ENCODE results near the gene PAQR4.

The PAQR4 gene

GRCh38 chr16:2985893-2986355 is 16.8 kb downstream of the PAQR4 start:
- H3K27ac ChIP-seq, result no peak overlapping the region

GRCh38 chr16:2986623-2987188 is 17.6 kb downstream of the PAQR4 start:
- H3K4me2 ChIP-seq (ENCODE audit: low read length), result no peak overlapping the region
- H2AFZ ChIP-seq, result no peak overlapping the region
- no peaks in the 10 kb centered on the region for H3K9me3 ChIP-seq (ENCODE audit: control insufficient read depth, low read length)
- H3K79me2 ChIP-seq, result no peaks in the 10 kb centered on the region
- H3K9ac ChIP-seq, result no peak overlapping the region
- H3K4me1 ChIP-seq, result peaks cover 3% of the 10 kb centered on the region
- H3K4me3 ChIP-seq (ENCODE audit: low read depth, low read length), result no peak overlapping the region
- no peak for TF ChIP-seq CTCF (IDR thresholded peaks at IDR 0.05)
- H3K36me3 ChIP-seq (ENCODE audit: control insufficient read depth, insufficient read depth, low read length), result no peaks in the 10 kb centered on the region
- H3K27me3 ChIP-seq (ENCODE audit: control insufficient read depth, insufficient read depth, low read length), result no peaks in the 10 kb centered on the region
- H3K27ac ChIP-seq, result no peak overlapping the region

More at GRCh38 chr16:2985893-2986355, 16.8 kb downstream of the PAQR4 start:
- Histone ChIP-seq H3K27me3 (ENCODE audit: control insufficient read depth, insufficient read depth, low read length) (no peaks in the 10 kb centered on the region), H2AFZ (no peak overlapping the region), H3K9ac (no peak overlapping the region), H3K79me2 (no peaks in the 10 kb centered on the region), H3K36me3 (ENCODE audit: control insufficient read depth, insufficient read depth, low read length) (no peaks in the 10 kb centered on the region), H3K4me2 (ENCODE audit: low read length) (no peak overlapping the region), H3K4me1 (peaks cover 3% of the 10 kb centered on the region), H3K4me3 (ENCODE audit: low read depth, low read length) (no peak overlapping the region), H3K9me3 (ENCODE audit: control insufficient read depth, low read length) (no peaks in the 10 kb centered on the region)
- TF ChIP-seq CTCF (IDR thresholded peaks at IDR 0.05), result no peak

- Histone ChIP-seq H3K4me2 (ENCODE audit: low read length) (no peak overlapping the region), H3K9ac (no peak overlapping the region), H3K4me1 (peaks cover 3% of the 10 kb centered on the region), H3K27ac (no peak overlapping the region), H3K79me2 (no peaks in the 10 kb centered on the region), H3K36me3 (ENCODE audit: control insufficient read depth, insufficient read depth, low read length) (no peaks in the 10 kb centered on the region), H3K9me3 (ENCODE audit: control insufficient read depth, low read length) (no peaks in the 10 kb centered on the region), H3K4me3 (ENCODE audit: low read depth, low read length) (no peak overlapping the region), H2AFZ (no peak overlapping the region), H3K27me3 (ENCODE audit: control insufficient read depth, insufficient read depth, low read length) (no peaks in the 10 kb centered on the region)
- TF ChIP-seq CTCF (IDR thresholded peaks at IDR 0.05), result no peak
Observed at GRCh38 chr16:2987286-2987685, 18.1 kb downstream of the PAQR4 start.

- Histone ChIP-seq H2AFZ (no peak overlapping the region), H3K36me3 (ENCODE audit: control insufficient read depth, insufficient read depth, low read length) (no peaks in the 10 kb centered on the region), H3K79me2 (no peaks in the 10 kb centered on the region), H3K4me3 (ENCODE audit: low read depth, low read length) (no peak overlapping the region), H3K27me3 (ENCODE audit: control insufficient read depth, insufficient read depth, low read length) (no peaks in the 10 kb centered on the region), H3K4me1 (peaks cover 3% of the 10 kb centered on the region), H3K4me2 (ENCODE audit: low read length) (no peak overlapping the region), H3K27ac (no peak overlapping the region), H3K9me3 (ENCODE audit: control insufficient read depth, low read length) (no peaks in the 10 kb centered on the region), H3K9ac (no peak overlapping the region)
- TF ChIP-seq CTCF (IDR thresholded peaks at IDR 0.05), result no peak
Observed at GRCh38 chr16:2987833-2988232, 18.7 kb downstream of the PAQR4 start.

- no peak for TF ChIP-seq CTCF (IDR thresholded peaks at IDR 0.05)
- Histone ChIP-seq H3K9me3 (ENCODE audit: control insufficient read depth, low read length) (no peaks in the 10 kb centered on the region), H2AFZ (no peak overlapping the region), H3K4me1 (peaks cover 3% of the 10 kb centered on the region), H3K27ac (no peak overlapping the region), H3K27me3 (ENCODE audit: control insufficient read depth, insufficient read depth, low read length) (no peaks in the 10 kb centered on the region), H3K9ac (no peak overlapping the region), H3K4me2 (ENCODE audit: low read length) (no peak overlapping the region), H3K4me3 (ENCODE audit: low read depth, low read length) (no peak overlapping the region), H3K79me2 (no peaks in the 10 kb centered on the region), H3K36me3 (ENCODE audit: control insufficient read depth, insufficient read depth, low read length) (no peaks in the 10 kb centered on the region)
Observed at GRCh38 chr16:2988590-2989099, 19.5 kb downstream of the PAQR4 start.

Measured in parathyroid adenoma (tissue), 2 donors.